ENCODE results near the gene MCC.
"Not testable (repeated sequence)": the region's sequence is repeated elsewhere in the genome, so short reads cannot be mapped to it uniquely, and the experiment has no call there.

The MCC gene

DNA sequence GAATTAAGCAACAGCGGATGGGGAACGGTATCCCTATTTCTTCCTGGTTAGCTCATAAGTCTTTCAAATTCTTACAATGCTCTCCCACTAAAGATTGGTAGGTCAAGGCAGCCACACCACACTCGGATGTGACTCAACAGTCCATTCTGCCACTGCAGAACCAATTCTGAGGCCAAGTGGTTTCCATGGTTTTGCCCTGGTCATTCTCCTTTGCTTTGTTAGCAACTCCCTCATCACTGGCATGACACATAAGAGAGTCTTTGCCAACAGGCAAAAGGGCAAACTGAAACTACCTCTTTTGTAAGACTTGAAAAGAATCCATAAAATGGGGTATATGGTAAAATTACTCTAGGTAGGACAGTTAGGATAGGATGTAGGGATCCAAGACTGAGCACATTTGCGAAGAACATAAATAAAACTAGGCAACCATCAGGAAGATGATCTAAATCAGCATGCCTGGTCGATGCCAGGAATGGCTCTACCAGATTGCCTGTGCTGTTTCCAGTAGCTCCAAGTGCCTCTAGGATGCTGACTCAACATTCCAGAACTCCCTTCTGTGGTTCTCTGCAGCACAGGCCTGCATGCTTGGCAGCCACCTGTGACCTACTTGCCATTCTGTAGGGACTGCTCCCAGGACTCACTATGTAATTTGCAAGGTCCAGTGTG is 406.2 kb downstream of the MCC start:
- DNase-seq (ENCODE audit: low read depth): peak; percentile 80

DNA sequence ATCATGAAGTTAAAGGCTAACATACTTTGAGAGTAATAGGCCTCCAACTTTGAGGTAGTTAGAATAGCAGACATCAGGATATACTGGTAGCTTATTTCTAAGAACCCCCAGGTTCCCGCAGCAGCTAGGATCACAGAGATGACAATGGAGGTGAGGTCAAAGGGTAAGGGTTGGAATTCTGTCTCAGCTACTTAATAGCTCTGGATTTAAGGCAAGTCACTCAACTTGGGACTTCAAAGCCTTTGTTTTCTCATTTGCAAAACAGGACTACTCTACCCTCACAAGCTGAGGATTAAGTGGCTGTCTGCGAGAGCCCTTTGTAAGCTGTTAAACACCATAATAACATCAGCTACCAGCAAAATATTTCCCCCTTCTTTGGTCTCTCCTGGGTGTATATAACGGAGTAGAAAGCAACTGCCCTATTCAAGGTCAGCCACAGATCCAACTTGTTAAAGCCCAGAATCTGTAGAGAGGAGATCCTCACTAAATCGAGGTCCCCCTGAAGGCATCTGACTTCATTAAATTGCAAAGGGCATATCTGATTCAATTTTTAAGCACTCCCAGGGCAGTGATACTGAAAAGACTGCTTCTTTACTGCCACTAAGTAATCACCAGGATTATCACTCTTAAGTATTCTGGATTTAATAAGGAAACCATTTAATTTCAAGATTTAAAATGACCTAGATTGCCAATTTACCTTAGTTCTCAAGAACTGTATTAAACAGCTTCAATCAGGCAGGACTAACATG is 407.0 kb downstream of the MCC start:
- DNase-seq (ENCODE audit: low read depth): no peak

GRCh38 chr5:113076649-113077048 is 411.6 kb downstream of the MCC start:
- not testable (repeated sequence) for DNase-seq (ENCODE audit: low read depth)

DNA sequence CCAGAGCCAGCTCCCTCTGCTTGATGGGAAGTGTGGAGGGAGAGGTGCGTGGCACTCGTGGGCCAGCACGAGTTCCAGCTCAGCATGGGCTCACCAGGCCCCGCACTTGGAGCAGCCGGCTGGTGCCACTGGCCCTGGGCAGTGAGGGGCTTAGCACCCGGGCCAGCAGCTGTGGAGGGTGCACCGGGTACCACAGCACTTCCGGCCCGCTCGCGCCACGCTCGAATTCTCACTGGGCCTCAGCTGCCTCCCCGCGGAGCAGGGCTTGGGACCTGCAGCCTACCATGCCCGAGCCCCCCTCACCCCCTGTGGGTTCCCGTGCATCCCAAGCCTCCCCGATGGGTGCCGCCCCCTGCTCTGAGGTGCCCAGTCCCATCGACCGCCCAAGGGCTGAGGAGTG is 413.2 kb downstream of the MCC start:
- DNase-seq (ENCODE audit: low read depth): no peak

DNA sequence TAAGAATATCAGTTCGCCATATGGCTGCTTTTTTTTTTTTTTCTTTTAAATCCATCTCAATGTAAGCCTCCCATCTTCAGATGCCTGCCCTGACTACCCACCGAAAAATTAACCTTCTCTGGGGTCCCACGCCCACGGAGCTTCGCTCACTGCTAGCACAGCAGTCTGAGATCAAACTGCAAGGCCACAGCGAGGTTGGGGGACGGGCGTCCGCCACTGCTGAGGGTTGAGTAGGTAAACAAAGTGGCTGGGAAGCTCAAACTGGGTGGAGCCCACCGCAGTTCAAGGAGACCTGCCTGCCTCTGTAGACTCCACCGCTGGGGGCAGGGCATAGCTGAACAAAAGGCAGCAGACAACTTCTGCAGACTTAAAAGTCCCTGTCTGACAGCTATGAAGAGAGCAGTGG is 414.6 kb downstream of the MCC start:
- not testable (repeated sequence) for DNase-seq (ENCODE audit: low read depth)

DNA sequence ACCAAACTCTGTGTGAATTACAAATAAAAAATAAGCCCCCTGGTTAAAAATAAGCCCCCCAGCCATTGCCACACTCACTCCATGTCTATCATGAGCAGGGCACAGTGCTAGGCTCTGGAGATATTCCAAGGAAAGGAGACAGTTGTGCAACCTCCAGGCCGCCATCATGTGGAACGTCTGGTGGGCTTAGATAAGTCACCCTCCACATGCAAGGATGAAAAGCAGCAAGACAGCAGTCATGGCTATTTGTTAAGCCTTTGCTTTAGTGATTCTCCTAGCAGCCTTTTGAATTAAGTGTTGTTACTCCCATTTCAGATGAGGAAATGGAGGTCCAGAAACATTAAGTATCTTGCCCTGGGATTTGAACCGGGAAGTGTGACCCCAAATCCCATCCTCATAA is 416.9 kb downstream of the MCC start:
- no peak for DNase-seq (ENCODE audit: low read depth)

- no peak for DNase-seq (ENCODE audit: low read depth)
These were observed 417.4 kb downstream of the MCC start for GRCh38 chr5:113070901-113071300.

- DNase-seq (ENCODE audit: low read depth): no peak
These were observed 419.7 kb downstream of the MCC start for GRCh38 chr5:113068559-113068958.

DNA sequence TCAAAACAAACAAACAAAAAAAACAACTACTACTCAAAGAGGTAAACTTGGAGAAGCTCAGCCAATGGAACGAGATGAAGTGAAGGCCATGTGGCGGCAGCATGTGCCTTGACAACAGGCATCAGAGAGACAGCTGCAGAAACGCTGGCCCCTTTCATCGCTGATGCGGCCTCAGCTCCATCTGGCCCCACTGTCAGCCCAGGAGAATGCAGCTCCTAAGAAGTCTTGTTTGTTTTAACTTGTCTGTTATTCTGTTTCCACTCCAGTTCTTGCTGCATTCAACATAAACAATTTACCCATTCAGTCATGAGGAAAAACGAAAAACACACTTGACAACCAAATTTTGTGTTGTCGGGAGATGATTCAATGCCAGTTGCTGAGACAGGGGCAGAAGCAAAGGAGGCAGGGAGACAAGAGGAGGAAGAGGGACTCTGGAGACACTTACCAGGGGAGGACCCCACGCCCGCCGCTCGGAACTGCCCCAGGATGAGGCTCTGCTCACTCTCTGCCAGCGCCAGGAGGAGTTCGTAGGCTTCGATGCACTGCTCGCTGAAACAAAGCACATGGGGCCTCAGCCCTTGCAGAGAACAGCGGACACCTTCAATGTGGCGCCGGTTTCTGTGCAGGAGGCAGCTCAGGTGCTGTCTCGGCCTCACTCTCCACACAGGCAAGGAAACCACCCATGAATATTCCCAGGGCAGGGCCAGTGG is 420.5 kb downstream of the MCC start:
- no peak for DNase-seq (ENCODE audit: low read depth)

DNA sequence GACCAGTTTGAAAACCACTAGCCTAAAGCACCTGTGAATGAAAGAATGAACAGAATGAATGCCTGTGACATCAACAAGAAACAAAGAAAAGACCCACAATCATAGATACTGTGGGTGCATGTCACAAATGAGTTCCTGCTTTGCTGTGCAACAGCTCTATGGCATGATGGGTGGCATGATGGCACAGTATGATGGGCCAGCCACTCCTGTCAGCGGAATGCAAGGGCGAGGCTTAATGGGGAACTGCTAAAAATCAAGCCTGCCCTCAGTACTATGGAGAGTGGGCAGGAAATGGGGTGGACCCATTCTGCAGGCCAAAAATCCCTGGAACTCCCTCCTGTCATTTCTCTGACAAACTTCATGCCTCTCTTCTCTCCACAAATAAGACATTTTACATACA is 422.6 kb downstream of the MCC start:
- no peak for DNase-seq (ENCODE audit: low read depth)

- DNase-seq (ENCODE audit: low read depth): no peak
These were observed 423.4 kb downstream of the MCC start for GRCh38 chr5:113064806-113065205.

DNA sequence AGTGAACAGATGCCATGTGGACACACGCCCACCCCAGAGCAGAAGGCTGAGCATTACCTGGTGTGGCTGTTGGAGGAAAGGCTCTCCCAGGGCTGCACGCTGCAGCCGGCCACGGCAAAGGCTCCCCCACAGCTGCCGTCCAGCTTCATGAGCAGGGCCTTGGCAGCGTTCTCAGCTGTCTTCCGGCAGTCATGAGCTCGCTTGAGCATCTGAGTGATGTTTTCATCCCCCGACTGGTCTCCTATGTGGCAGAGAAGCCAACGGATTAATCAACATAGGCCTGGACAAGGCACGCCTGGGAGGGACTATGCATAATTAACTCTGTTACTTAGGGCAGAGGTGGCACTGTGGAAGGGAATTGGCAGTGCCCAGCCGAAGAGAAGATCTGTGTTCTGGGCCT is 424.3 kb downstream of the MCC start:
- no peak for DNase-seq (ENCODE audit: low read depth)

DNA sequence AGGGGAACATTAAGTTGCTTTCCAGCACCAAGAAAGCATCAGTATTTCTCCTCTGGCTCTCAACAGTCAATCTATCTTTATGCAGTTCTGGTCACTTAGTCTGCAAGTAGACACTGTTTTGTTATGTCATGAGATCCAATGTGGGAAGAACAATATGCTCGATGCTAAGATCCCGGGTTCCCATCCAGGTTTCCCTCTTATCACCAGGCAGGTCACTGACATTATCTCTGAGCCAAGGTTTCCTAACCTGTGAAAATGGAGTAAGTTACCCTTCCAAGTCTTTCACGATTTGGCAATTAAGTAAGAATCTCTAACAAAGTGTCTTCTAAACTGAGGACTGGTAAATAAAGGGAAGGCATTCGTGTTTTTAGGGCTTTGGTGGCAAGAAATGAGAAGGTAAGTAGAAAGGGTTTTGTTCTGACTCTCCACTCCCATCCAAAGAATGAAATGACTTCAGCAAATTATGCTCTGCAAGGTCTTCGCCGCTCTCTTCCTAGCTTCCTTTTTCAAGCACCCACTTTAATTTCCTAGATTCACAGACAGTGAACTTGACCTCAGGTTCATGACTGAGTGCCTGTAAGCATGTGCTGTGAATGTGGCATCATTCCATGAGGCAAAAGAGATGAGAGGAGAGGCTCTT is 425.3 kb downstream of the MCC start:
- DNase-seq (ENCODE audit: low read depth): no peak

- DNase-seq (ENCODE audit: low read depth): no peak
These were observed 426.1 kb downstream of the MCC start for GRCh38 chr5:113061846-113062780.

DNA sequence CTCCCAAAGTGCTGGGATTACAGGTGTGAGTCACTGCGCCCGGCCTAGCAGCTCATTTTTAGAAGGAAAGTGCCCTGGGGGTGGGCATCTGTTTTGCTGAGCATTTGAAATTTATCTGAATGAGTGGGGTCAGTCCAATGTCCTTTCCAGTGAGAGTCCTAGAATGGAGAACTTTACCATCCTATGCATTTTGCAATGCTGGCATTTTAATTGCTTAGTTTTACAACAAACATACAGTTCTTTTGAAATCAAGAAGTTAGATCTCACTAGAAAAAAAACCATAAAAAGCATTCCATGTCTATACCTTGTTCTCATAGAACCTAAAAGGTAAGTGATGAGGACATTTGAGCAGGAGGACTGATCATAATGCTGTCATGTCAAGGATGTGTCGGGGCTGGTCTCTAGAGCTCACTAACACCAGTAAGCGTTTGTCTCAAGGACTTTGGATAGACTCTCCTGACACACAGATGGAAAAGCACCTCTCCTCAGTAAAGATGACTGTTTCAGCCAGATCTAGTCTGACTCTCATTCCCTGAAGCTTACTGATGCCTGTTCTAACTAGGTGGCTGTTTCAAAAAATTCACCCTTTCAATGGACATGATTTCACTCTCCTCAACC is 427.7 kb downstream of the MCC start:
- DNase-seq (ENCODE audit: low read depth): no peak

DNA sequence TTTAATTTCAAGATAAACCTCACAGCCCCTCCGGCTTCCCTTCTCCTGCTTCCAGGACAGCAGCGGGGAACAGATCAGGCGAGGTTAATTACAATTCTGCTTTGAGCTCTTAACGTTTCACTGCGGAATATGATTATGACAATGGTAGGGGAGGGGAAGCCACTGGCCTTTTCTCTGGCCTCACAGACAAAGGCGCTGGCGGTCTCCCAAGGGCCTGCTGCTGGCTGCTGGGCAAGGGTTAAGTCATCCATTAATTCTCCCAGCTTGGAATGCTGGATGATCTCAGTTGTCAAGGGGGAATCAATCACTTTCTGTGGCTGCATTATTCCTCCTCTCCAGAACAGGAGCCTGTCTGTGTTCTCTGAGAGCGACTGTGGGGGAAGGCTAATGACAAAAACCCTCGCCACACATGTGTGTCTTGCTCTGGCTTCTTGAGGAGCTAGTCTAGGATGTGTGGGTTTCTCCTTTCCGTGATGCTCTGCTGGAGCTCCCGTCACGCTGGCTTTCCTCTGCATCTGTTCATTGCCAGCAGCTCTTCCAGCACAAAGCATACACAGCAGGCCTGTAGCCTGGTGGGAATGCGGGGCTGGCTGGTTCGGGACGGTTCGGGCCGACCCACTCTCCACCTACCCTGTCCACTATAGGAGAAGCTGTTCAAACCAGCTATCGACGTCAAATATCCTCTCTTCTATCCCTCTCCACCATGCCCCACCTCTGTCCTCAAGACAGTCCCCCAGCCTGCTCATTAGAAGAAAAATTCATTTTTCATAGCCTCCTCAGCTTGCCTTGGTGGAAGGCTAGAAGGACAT is 428.8 kb downstream of the MCC start:
- DNase-seq (ENCODE audit: low read depth): no peak

GRCh38 chr5:113058706-113059226 is 429.5 kb downstream of the MCC start:
- no peak for DNase-seq (ENCODE audit: low read depth)

DNA sequence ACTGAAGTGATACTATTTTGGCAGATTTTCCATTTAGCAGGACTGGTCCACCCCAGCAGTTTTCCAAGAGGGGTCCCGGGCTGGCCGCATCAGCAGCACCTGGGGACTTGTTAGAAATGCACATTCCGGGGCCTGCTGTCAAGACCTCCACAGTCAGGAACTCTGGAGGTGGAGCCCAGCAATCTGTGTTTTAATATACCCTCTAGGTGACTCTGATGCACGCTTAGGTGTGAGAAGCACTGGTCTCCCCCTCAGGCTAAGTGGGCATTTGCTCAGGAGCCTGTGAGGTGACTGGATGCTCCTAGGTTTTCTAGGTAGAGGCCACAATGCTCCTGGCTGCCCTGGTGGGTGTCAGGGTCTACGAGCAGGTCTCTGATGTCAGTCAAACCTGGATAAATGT is 430.0 kb downstream of the MCC start:
- no peak for DNase-seq (ENCODE audit: low read depth)

DNA sequence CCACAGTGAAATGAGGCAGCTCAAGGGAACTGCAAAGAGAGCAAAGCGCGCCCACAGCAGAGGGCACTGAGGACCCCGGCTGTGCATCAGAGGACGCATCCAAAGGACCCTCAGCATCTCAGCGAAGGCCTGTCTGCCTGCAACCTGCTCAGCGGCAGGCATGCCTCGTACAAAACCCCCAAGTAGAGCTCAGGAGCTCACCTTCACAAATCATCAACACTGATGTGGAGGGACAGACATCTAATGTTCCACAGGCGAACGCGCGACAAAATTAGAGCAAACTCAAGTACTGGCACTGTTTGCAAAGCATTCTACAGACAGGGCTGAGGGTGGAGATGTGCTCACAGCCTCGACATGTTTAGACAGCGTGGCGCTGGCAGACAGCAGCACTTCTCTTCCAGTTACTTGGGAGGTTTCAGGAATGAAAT is 430.7 kb downstream of the MCC start:
- no peak for DNase-seq (ENCODE audit: low read depth)

- DNase-seq (ENCODE audit: low read depth): no peak
These were observed 431.3 kb downstream of the MCC start for GRCh38 chr5:113056988-113057387.

Data from GM04503 (cell line).